Measurements from ENCODE around the gene UBTF.

The UBTF gene

GRCh38 chr17:44235583-44235936, 16.1 kb upstream of the UBTF start:
- Histone ChIP-seq H3K9ac (ENCODE audit: low read length) (no peak overlapping the region), H3K27me3 (ENCODE audit: control insufficient read depth, insufficient read depth, low read length) (no peaks in the 10 kb centered on the region), H3K4me3 (ENCODE audit: low read length) (no peak overlapping the region), H3K36me3 (ENCODE audit: control insufficient read depth, insufficient read depth, low read length) (no peaks in the 10 kb centered on the region), H3K9me3 (ENCODE audit: control insufficient read depth, low read length) (no peaks in the 10 kb centered on the region), H3K4me1 (ENCODE audit: control insufficient read depth, insufficient read depth, low read length) (no peaks in the 10 kb centered on the region)

DNA sequence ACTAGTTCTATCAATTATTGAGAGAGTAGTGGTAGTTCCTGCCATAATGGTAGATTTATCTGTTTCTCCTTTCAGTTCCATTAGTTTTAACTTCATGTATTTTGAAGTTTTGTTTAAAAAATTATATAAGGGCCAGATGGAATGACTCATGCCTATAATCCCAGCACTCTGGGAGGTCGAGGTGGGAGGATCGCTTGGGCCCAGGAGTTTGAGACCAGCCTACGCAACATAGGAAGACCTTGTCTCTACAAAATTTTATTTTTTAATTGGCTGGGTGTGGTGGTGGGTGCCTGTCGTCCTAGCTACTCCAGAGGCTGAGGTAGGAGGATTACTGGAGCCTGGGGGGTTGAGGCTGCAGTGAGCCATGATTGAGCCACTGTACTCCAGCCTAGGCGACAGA, 14.1 kb upstream of the UBTF start:
- Histone ChIP-seq H3K4me3 (ENCODE audit: low read length) (no peak overlapping the region), H3K36me3 (ENCODE audit: control insufficient read depth, insufficient read depth, low read length) (no peaks in the 10 kb centered on the region), H3K9me3 (ENCODE audit: control insufficient read depth, low read length) (no peaks in the 10 kb centered on the region), H3K27me3 (ENCODE audit: control insufficient read depth, insufficient read depth, low read length) (no peaks in the 10 kb centered on the region), H3K4me1 (ENCODE audit: control insufficient read depth, insufficient read depth, low read length) (no peaks in the 10 kb centered on the region), H3K9ac (ENCODE audit: low read length) (no peak overlapping the region)

DNA sequence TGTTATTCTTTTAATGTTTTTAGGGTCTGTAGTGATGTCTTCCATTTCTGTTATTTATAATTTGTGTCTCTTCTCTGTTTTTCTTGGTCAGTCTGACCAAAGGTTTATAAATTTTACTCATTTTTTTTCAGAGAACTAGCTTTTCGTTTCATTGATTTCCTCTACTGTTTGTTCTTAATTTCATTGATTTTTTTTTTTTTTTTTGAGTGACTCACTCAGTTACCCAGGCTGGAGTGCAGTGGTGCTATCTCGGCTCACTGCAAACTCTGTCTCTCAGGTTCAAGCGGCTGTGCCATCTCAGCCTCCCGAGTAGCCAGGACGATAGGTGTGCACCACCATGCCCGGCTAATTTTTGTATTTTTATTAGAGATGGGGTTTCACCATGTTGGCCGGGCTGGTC, 12.6 kb upstream of the UBTF start:
- no peaks in the 10 kb centered on the region for H3K27me3 ChIP-seq (ENCODE audit: control insufficient read depth, insufficient read depth, low read length)
- H3K36me3 ChIP-seq (ENCODE audit: control insufficient read depth, insufficient read depth, low read length): no peaks in the 10 kb centered on the region
- H3K9me3 ChIP-seq (ENCODE audit: control insufficient read depth, low read length): no peaks in the 10 kb centered on the region
- no peak overlapping the region for H3K9ac ChIP-seq (ENCODE audit: low read length)
- no peak overlapping the region for H3K4me3 ChIP-seq (ENCODE audit: low read length)
- H3K4me1 ChIP-seq (ENCODE audit: control insufficient read depth, insufficient read depth, low read length): no peaks in the 10 kb centered on the region

GRCh38 chr17:44230140-44230539, 10.7 kb upstream of the UBTF start:
- H3K9ac ChIP-seq (ENCODE audit: low read length): no peak overlapping the region
- no peaks in the 10 kb centered on the region for H3K36me3 ChIP-seq (ENCODE audit: control insufficient read depth, insufficient read depth, low read length)
- H3K4me3 ChIP-seq (ENCODE audit: low read length): no peak overlapping the region
- H3K4me1 ChIP-seq (ENCODE audit: control insufficient read depth, insufficient read depth, low read length): no peaks in the 10 kb centered on the region
- no peaks in the 10 kb centered on the region for H3K27me3 ChIP-seq (ENCODE audit: control insufficient read depth, insufficient read depth, low read length)
- H3K9me3 ChIP-seq (ENCODE audit: control insufficient read depth, low read length): no peaks in the 10 kb centered on the region

- no peaks in the 10 kb centered on the region for H3K27me3 ChIP-seq (ENCODE audit: control insufficient read depth, insufficient read depth, low read length)
These were observed 9.6 kb upstream of the UBTF start for GRCh38 chr17:44229090-44229489.

GRCh38 chr17:44223541-44224071, 4.1 kb upstream of the UBTF start:
- H3K9ac ChIP-seq (ENCODE audit: low read length): no peak overlapping the region
- no peaks in the 10 kb centered on the region for H3K27me3 ChIP-seq (ENCODE audit: control insufficient read depth, insufficient read depth, low read length)
- H3K4me1 ChIP-seq (ENCODE audit: control insufficient read depth, insufficient read depth, low read length): peaks cover 14% of the 10 kb centered on the region
- H3K9me3 ChIP-seq (ENCODE audit: control insufficient read depth, low read length): no peaks in the 10 kb centered on the region
- H3K36me3 ChIP-seq (ENCODE audit: control insufficient read depth, insufficient read depth, low read length): no peaks in the 10 kb centered on the region
- no peak overlapping the region for H3K4me3 ChIP-seq (ENCODE audit: low read length)

More at GRCh38 chr17:44229090-44229489, 9.6 kb upstream of the UBTF start:
- H3K4me3 ChIP-seq (ENCODE audit: low read length): no peak overlapping the region
- H3K9me3 ChIP-seq (ENCODE audit: control insufficient read depth, low read length): no peaks in the 10 kb centered on the region
- H3K4me1 ChIP-seq (ENCODE audit: control insufficient read depth, insufficient read depth, low read length): no peaks in the 10 kb centered on the region
- no peak overlapping the region for H3K9ac ChIP-seq (ENCODE audit: low read length)
- no peaks in the 10 kb centered on the region for H3K36me3 ChIP-seq (ENCODE audit: control insufficient read depth, insufficient read depth, low read length)

- Histone ChIP-seq H3K9me3 (ENCODE audit: control insufficient read depth, low read length) (no peaks in the 10 kb centered on the region), H3K27me3 (ENCODE audit: control insufficient read depth, insufficient read depth, low read length) (no peaks in the 10 kb centered on the region), H3K36me3 (ENCODE audit: control insufficient read depth, insufficient read depth, low read length) (no peaks in the 10 kb centered on the region), H3K4me3 (ENCODE audit: low read length) (peak overlapping the region; percentile 47), H3K9ac (ENCODE audit: low read length) (peak overlapping the region; percentile 63), H3K4me1 (ENCODE audit: control insufficient read depth, insufficient read depth, low read length) (peaks cover 24% of the 10 kb centered on the region)
These were observed 2.8 kb upstream of the UBTF start for GRCh38 chr17:44222112-44222869.

GRCh38 chr17:44221862-44222111, 2.3 kb upstream of the UBTF start:
- H3K36me3 ChIP-seq (ENCODE audit: control insufficient read depth, insufficient read depth, low read length): no peaks in the 10 kb centered on the region

DNA sequence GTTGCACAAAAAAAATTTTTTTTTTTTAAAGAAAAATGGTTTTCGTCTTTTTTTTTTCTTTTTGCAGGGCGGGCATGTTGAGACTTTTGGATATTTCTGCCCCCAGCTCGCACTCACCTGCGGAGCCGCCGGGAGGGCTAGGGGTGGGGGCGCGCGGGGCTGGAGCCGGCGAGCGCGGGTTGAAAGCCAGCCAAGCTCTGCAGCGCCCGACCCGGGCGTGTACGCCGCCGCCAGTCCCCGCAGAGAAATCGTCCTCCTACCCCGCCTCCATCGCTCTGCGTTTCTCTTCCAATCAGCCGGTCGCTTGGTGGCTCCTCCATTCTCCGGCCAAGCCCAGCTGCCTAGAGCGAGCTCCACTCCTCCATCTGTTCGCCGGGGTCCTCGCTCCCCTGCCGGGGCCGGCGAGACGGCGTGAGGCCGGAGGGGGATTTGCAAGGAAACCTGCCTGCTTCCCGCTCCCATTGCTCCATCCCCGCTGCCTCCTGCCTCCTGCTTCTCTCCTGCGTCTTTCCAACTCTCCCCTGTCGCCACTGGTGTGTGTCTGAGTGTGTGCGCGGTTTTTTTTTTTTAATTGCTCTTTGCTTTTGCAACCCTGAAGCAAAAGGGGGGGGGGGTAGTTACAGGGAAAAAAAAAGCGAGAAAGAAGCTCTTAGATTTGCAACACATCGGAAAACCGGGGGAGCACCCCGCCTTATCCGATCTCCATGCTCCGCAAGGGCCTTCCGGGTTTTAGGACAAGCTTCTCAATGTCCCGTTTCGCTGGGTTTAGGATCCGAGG, 1.8 kb upstream of the UBTF start:
- H3K4me1 ChIP-seq (ENCODE audit: control insufficient read depth, insufficient read depth, low read length): peaks cover 32% of the 10 kb centered on the region
- H3K36me3 ChIP-seq (ENCODE audit: control insufficient read depth, insufficient read depth, low read length): no peaks in the 10 kb centered on the region
- H3K27me3 ChIP-seq (ENCODE audit: control insufficient read depth, insufficient read depth, low read length): no peaks in the 10 kb centered on the region
- H3K4me3 ChIP-seq (ENCODE audit: low read length): peak overlapping the region; percentile 47
- H3K9me3 ChIP-seq (ENCODE audit: control insufficient read depth, low read length): no peaks in the 10 kb centered on the region
- H3K9ac ChIP-seq (ENCODE audit: low read length): peak overlapping the region; percentile 63

More at GRCh38 chr17:44221862-44222111, 2.3 kb upstream of the UBTF start:
- H3K4me3 ChIP-seq (ENCODE audit: low read length): peak overlapping the region; percentile 47
- no peaks in the 10 kb centered on the region for H3K27me3 ChIP-seq (ENCODE audit: control insufficient read depth, insufficient read depth, low read length)
- H3K9me3 ChIP-seq (ENCODE audit: control insufficient read depth, low read length): no peaks in the 10 kb centered on the region
- peaks cover 29% of the 10 kb centered on the region for H3K4me1 ChIP-seq (ENCODE audit: control insufficient read depth, insufficient read depth, low read length)
- peak overlapping the region; percentile 63 for H3K9ac ChIP-seq (ENCODE audit: low read length)

- H3K9ac ChIP-seq (ENCODE audit: low read length): peak overlapping the region; percentile 77
- peaks cover 32% of the 10 kb centered on the region for H3K4me1 ChIP-seq (ENCODE audit: control insufficient read depth, insufficient read depth, low read length)
- H3K4me3 ChIP-seq (ENCODE audit: low read length): peak overlapping the region; percentile 68
- no peaks in the 10 kb centered on the region for H3K27me3 ChIP-seq (ENCODE audit: control insufficient read depth, insufficient read depth, low read length)
- no peaks in the 10 kb centered on the region for H3K9me3 ChIP-seq (ENCODE audit: control insufficient read depth, low read length)
- H3K36me3 ChIP-seq (ENCODE audit: control insufficient read depth, insufficient read depth, low read length): peaks cover 7% of the 10 kb centered on the region
These were observed 973 bp upstream of the UBTF start for GRCh38 chr17:44220213-44221083.

- H3K36me3 ChIP-seq (ENCODE audit: control insufficient read depth, insufficient read depth, low read length): peaks cover 15% of the 10 kb centered on the region
- H3K9ac ChIP-seq (ENCODE audit: low read length): peak overlapping the region; percentile 70
- no peaks in the 10 kb centered on the region for H3K27me3 ChIP-seq (ENCODE audit: control insufficient read depth, insufficient read depth, low read length)
- H3K4me3 ChIP-seq (ENCODE audit: low read length): no peak overlapping the region
- H3K9me3 ChIP-seq (ENCODE audit: control insufficient read depth, low read length): no peaks in the 10 kb centered on the region
- peaks cover 32% of the 10 kb centered on the region for H3K4me1 ChIP-seq (ENCODE audit: control insufficient read depth, insufficient read depth, low read length)
These were observed 313 bp downstream of the UBTF start for GRCh38 chr17:44219108-44219615.
